Tracheal epithelial cell (primary cell): ENCODE measurements around the gene ITIH3. TPM values are rescaled to one million over a fixed set of nuclear protein-coding genes. Genes with fewer than 3 reads are reported as not detected.

Source experiments
- total RNA-seq: library from RNA; depleted of rRNA; stranded (reverse); fragments of >200 nt; gene quantifications from 2 replicates; pipeline ENCODE4 v1.2.1, GENCODE V29; 2014

The ITIH3 gene, protein sequence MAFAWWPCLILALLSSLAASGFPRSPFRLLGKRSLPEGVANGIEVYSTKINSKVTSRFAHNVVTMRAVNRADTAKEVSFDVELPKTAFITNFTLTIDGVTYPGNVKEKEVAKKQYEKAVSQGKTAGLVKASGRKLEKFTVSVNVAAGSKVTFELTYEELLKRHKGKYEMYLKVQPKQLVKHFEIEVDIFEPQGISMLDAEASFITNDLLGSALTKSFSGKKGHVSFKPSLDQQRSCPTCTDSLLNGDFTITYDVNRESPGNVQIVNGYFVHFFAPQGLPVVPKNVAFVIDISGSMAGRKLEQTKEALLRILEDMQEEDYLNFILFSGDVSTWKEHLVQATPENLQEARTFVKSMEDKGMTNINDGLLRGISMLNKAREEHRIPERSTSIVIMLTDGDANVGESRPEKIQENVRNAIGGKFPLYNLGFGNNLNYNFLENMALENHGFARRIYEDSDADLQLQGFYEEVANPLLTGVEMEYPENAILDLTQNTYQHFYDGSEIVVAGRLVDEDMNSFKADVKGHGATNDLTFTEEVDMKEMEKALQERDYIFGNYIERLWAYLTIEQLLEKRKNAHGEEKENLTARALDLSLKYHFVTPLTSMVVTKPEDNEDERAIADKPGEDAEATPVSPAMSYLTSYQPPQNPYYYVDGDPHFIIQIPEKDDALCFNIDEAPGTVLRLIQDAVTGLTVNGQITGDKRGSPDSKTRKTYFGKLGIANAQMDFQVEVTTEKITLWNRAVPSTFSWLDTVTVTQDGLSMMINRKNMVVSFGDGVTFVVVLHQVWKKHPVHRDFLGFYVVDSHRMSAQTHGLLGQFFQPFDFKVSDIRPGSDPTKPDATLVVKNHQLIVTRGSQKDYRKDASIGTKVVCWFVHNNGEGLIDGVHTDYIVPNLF
- total RNA-seq, result not detected in 2 replicates

GRCh38 chr3:52794612-52795099 is at the start of gene ITIH3:
ITIH3 (plus strand) TSS chr3:52794796; CDS start chr3:52794804, 8 bp downstream.

GRCh38 chr3:52770496-52771333 is 23.9 kb upstream of the ITIH3 start, which contains the start of gene NEK4:
NEK4 (minus strand) TSS chr3:52770940; CDS start chr3:52770746, 194 bp downstream.

DNA sequence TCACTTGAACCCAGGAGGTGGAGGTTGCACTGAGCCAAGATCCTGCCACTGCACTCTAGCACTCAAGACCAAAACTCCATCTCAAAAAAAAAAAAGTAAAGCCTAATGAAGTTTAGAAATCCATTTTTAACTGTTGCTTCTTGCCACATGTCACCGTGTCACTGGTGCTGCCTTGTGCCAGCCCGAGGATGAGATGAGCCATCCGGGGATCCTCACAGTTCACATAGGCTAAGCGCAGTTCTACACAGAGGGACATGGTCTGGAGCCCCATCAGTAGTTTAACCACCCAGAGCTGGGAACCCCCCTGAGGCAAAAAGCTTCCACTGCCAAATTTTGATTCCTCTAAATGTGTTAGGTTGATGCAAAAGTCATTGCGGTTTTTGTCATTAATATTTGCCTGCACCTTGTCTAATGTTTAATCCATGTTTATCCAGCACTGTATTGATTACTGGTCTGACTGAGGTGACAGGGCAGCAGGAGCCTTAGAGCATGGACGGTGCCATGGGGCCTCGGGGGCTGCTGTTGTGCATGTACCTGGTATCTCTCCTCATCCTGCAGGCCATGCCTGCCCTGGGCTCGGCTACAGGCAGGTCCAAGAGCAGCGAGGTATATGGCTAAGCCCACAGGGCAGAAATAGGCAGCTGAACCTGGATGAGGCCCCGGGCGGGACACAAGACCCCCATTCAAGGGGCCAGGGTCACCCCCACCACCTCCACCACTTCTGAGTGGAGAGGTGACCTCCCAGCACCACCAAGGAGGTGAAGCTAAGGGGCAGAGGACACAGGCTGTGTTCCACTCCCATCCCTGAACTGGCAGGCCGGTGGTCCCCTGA is 17.3 kb upstream of the ITIH3 start, which contains the start of gene ITIH1:
Gene ITIH1, plus strand, starts transcription at position 473 of the 832 bp plus-strand sequence. Its CDS starts 17 bp downstream, at position 490.

GRCh38 chr3:52830535-52831258 is 36.1 kb downstream of the ITIH3 start, which contains the start of gene ITIH4:
ITIH4 (minus strand) TSS chr3:52830672; CDS start chr3:52830642, 30 bp downstream.

GRCh38 chr3:52834871-52835501 is 40.4 kb downstream of the ITIH3 start, which contains the start of gene MUSTN1:
MUSTN1 (minus strand) TSS chr3:52835019; CDS start chr3:52834948, 71 bp downstream.

Other genes starting within 250 kb of the ITIH3 start
- 48.0 and 78.2 TPM in 2 replicates for gene PBRM1, start 108.9 kb upstream of the ITIH3 start, total RNA-seq
- 202 and 315 TPM in 2 replicates for gene GNL3, start 108.8 kb upstream of the ITIH3 start, total RNA-seq
- gene GLT8D1, start 89.0 kb upstream of the ITIH3 start, total RNA-seq, result 67.6 and 68.7 TPM in 2 replicates
- 39.8 and 47.5 TPM in 2 replicates for gene SPCS1, start 88.7 kb upstream of the ITIH3 start, total RNA-seq
- gene NEK4, start 23.9 kb upstream of the ITIH3 start, total RNA-seq, result 20.5 and 24.7 TPM in 2 replicates
- not detected in 2 replicates for gene ITIH1, start 17.2 kb upstream of the ITIH3 start, total RNA-seq
- 1.1 and 1.9 TPM in 2 replicates for gene ITIH4, start 35.9 kb downstream of the ITIH3 start, total RNA-seq
- gene MUSTN1, start 40.2 kb downstream of the ITIH3 start, total RNA-seq, result not detected in 2 replicates
- gene STIMATE, start 102.8 kb downstream of the ITIH3 start, total RNA-seq, result 16.4 and 19.5 TPM in 2 replicates